NB4 (cell line): ENCODE results near the gene INO80B.

Experiments
- POLR2A ChIP-seq: IDR thresholded peaks from 2 replicates; pipeline ENCODE4 v1.6.1; 2011; ENCODE audit warnings: mild to moderate bottlenecking; ENCODE audit not compliant: insufficient read length; ENCODE audit errors: extremely low read depth
- TF ChIP-seq, protein P1 (sequence below): IDR thresholded peaks from one replicate; pipeline ENCODE4 v1.5.1; 2012; ENCODE audit warnings: low read depth, low read length

GRCh38 chr2:74481431-74481830 lies 26.5 kb downstream of the INO80B start:
- TF ChIP-seq, protein P1, sequence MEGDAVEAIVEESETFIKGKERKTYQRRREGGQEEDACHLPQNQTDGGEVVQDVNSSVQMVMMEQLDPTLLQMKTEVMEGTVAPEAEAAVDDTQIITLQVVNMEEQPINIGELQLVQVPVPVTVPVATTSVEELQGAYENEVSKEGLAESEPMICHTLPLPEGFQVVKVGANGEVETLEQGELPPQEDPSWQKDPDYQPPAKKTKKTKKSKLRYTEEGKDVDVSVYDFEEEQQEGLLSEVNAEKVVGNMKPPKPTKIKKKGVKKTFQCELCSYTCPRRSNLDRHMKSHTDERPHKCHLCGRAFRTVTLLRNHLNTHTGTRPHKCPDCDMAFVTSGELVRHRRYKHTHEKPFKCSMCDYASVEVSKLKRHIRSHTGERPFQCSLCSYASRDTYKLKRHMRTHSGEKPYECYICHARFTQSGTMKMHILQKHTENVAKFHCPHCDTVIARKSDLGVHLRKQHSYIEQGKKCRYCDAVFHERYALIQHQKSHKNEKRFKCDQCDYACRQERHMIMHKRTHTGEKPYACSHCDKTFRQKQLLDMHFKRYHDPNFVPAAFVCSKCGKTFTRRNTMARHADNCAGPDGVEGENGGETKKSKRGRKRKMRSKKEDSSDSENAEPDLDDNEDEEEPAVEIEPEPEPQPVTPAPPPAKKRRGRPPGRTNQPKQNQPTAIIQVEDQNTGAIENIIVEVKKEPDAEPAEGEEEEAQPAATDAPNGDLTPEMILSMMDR = no peak
- no peak for TF ChIP-seq POLR2A
